A673 (cell line): ENCODE results near the gene ITGA1. TPM values are rescaled to one million over a fixed set of nuclear protein-coding genes. Genes with fewer than 3 reads are reported as not detected.

Experiments used
- BruUV-seq: library from RNA; stranded (reverse); fragments of 400-500 nt; replicated peaks from 2 replicates; lab custom pipeline; 2021; lab: Mats Ljungman, UMichigan
- CTCF ChIA-PET: fragments of 300-600 bp; sonication (Branson Sonifier 250); formaldehyde crosslinking; loops from one replicate; lab custom pipeline; 2022; ENCODE audit warnings: antibody characterized with exemption; lab: Charles Lee
- POLR2A ChIA-PET: fragments of 300-600 bp; sonication (Branson Sonifier 250); formaldehyde crosslinking; loops from one replicate; lab custom pipeline; 2022; ENCODE audit warnings: antibody characterized with exemption; ENCODE audit not compliant: low non-redundant PET; lab: Charles Lee
- DNase-seq: peaks from one replicate; pipeline ENCODE4 v3.0.0-alpha.2; 2015; ENCODE audit warnings: low spot score
- H3K27ac ChIP-seq: fragments of 200-600 bp; sonication (generic); 2 replicates; pipeline ENCODE4 v1.5.1; 2016; ENCODE audit warnings: mixed run types, low read depth, mild to moderate bottlenecking, mixed read lengths, antibody characterized with exemption, low read length; ENCODE audit not compliant: poor library complexity, severe bottlenecking
- H3K27me3 ChIP-seq: fragments of 200-600 bp; sonication (generic); replicated peaks from 2 replicates; pipeline ENCODE4 v1.6.1; 2017; ENCODE audit warnings: mixed run types, low read depth, mild to moderate bottlenecking, mixed read lengths, antibody characterized with exemption, low read length; ENCODE audit not compliant: insufficient read depth, poor library complexity
- H3K36me3 ChIP-seq: fragments of 200-600 bp; sonication (generic); 2 replicates; pipeline ENCODE4 v1.6.1; 2016; ENCODE audit warnings: mixed run types, mild to moderate bottlenecking, mixed read lengths, antibody characterized with exemption, low read length; ENCODE audit not compliant: insufficient read depth, poor library complexity, severe bottlenecking
- H3K4me1 ChIP-seq: fragments of 200-600 bp; sonication (generic); 2 replicates; pipeline ENCODE4 v1.6.1; 2017; ENCODE audit warnings: mixed run types, mild to moderate bottlenecking, mixed read lengths, antibody characterized with exemption, low read length; ENCODE audit not compliant: insufficient read depth, poor library complexity, severe bottlenecking
- H3K4me3 ChIP-seq: fragments of 200-600 bp; sonication (generic); 2 replicates; pipeline ENCODE4 v1.5.1; 2016; ENCODE audit warnings: low read depth, mixed run types, mild to moderate bottlenecking, mixed read lengths, low read length; ENCODE audit not compliant: poor library complexity, severe bottlenecking
- H3K9me3 ChIP-seq: fragments of 200-600 bp; sonication (generic); 2 replicates; pipeline ENCODE4 v1.6.1; 2016; ENCODE audit warnings: mixed run types, low read depth, mild to moderate bottlenecking, mixed read lengths, antibody characterized with exemption, low read length; ENCODE audit not compliant: poor library complexity, severe bottlenecking
- EZH2 ChIP-seq: fragments of 200-600 bp; sonication (generic); IDR thresholded peaks from 2 replicates; pipeline ENCODE4 v1.6.1; 2017; ENCODE audit warnings: borderline replicate concordance, low read depth, mild to moderate bottlenecking, mixed read lengths, antibody characterized with exemption, low read length; ENCODE audit not compliant: poor library complexity, severe bottlenecking
- intact Hi-C: fragments of 100-400 bp; cut with micrococcal nuclease; formaldehyde crosslinking; loops from one replicate; pipeline ENCODE4 v1.10.0; 2022; ENCODE audit not compliant: unreplicated experiment
- total RNA-seq: library from RNA; stranded (reverse); gene quantifications from 2 replicates; pipeline ENCODE4 v1.2.3, GENCODE V29; 2021
- TF ChIP-seq, protein P1 (sequence below): fragments of 300-800, 200-600 bp; sonication (generic); conservative IDR thresholded peaks from 2 replicates; pipeline ENCODE4 v1.5.1; 2017; ENCODE audit warnings: low read depth, mild to moderate bottlenecking, antibody characterized with exemption, low read length, moderate library complexity, mixed read lengths

The ITGA1 gene
- total RNA-seq, 1 experiment from 2014 or later: 8.1 TPM

DNA sequence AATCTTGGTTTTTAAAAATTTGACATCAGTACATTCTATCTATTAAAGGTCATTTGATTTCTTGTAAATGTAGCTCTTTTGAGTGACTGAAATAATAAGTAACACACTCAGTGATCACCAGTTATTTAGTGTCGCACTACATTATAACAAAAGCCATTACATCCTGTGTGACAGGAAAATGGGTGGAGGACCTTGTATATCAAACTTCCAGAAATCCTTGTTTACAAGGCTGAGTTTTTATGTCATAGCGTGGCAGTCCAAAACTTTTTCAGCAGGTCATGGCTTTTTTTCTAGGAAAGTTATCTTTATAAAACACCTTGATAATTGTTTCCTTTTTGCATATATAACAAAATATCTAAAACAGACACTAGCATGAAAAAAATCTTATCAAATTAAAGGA is 14.4 kb upstream of the ITGA1 start:
- Histone ChIP-seq H3K27ac (no peak overlapping the region), H3K9me3 (no peaks in the 10 kb centered on the region), H3K36me3 (no peaks in the 10 kb centered on the region), H3K4me3 (no peak overlapping the region), H3K4me1 (no peaks in the 10 kb centered on the region), H3K27me3 (no peaks in the 10 kb centered on the region)
- DNase-seq: no peak
- CTCF ChIA-PET: no interaction called here
- POLR2A ChIA-PET: no interaction called here
- TF ChIP-seq EZH2: no peak
- TF ChIP-seq, protein P1, sequence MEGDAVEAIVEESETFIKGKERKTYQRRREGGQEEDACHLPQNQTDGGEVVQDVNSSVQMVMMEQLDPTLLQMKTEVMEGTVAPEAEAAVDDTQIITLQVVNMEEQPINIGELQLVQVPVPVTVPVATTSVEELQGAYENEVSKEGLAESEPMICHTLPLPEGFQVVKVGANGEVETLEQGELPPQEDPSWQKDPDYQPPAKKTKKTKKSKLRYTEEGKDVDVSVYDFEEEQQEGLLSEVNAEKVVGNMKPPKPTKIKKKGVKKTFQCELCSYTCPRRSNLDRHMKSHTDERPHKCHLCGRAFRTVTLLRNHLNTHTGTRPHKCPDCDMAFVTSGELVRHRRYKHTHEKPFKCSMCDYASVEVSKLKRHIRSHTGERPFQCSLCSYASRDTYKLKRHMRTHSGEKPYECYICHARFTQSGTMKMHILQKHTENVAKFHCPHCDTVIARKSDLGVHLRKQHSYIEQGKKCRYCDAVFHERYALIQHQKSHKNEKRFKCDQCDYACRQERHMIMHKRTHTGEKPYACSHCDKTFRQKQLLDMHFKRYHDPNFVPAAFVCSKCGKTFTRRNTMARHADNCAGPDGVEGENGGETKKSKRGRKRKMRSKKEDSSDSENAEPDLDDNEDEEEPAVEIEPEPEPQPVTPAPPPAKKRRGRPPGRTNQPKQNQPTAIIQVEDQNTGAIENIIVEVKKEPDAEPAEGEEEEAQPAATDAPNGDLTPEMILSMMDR: no peak
- intact Hi-C loops: no loop called here
- BruUV-seq: no TSS peak

DNA sequence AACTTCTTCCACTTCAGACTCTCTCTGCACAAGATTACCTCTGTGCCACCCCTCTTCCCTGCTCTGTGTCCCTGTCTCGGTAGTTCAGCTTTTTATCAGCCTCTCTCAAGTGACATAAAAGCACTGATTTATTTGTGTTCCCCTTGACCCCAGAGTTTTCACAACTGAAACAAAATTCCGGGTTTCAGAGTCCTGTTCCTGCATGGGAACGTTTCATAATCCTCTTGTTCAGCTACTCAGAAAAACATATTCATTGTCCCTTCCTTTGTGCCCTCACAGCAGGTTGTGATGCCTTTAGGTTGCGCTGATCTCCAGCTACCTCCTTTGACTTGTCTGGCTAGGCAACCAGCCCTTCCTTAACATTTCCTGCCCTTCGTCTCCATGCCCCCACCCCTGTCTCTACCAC is 13.7 kb upstream of the ITGA1 start:
- POLR2A ChIA-PET: no interaction called here
- no peaks in the 10 kb centered on the region for H3K9me3 ChIP-seq

DNA sequence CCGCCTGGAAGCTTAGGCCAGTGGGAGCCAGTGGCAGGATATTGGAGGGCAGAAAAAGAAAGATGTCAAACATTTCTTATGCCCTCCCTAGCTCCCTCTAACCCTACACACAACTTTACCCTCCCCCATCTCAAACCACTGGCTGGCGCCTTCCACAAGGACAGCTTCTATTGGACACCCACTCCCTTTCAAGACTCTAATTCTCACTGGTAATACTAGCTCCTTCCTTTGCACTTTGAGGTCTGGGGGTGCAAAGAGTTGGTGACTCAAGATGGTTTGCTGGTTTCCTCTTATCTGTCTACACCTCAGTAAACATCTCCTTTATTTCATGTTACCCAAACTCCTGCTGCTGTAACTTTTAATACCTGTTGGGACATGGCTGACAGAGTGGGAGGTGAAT is 11.6 kb upstream of the ITGA1 start:
- no peak for TF ChIP-seq EZH2
- TF ChIP-seq, protein P1: no peak
- no peaks in the 10 kb centered on the region for H3K36me3 ChIP-seq
- BruUV-seq: no TSS peak
- H3K27me3 ChIP-seq: no peaks in the 10 kb centered on the region
- CTCF ChIA-PET: no interaction called here
- no peaks in the 10 kb centered on the region for H3K4me1 ChIP-seq
- intact Hi-C loops: no loop called here
- POLR2A ChIA-PET: interaction anchor here (0.7 kb wide), 1 partner anchor 20 kb away, joined by 3 read pairs; no protein-coding TSS in a partner anchor
- no peak overlapping the region for H3K4me3 ChIP-seq
- no peak for DNase-seq
- H3K27ac ChIP-seq: no peak overlapping the region
- H3K9me3 ChIP-seq: no peaks in the 10 kb centered on the region

More for the DNA sequence above, 13.7 kb upstream of the ITGA1 start:
- CTCF ChIA-PET: no interaction called here
- Histone ChIP-seq H3K4me1 (no peaks in the 10 kb centered on the region), H3K4me3 (no peak overlapping the region), H3K27me3 (no peaks in the 10 kb centered on the region), H3K27ac (no peak overlapping the region), H3K36me3 (no peaks in the 10 kb centered on the region)
- TF ChIP-seq EZH2: no peak
- TF ChIP-seq, protein P1: no peak
- BruUV-seq: no TSS peak
- DNase-seq: no peak
- intact Hi-C loops: no loop called here
